Mucosa of descending colon (tissue), 3 donors: ENCODE results near the gene PSMB1. TPM values are rescaled to one million over a fixed set of nuclear protein-coding genes. Genes with fewer than 3 reads are reported as not detected.
"Not testable (repeated sequence)": the region's sequence is repeated elsewhere in the genome, so short reads cannot be mapped to it uniquely, and the experiment has no call there.

Experiments
- ATAC-seq: fragments of 200-7000 bp; cut with Tn5 transposase; one replicate; pipeline ENCODE4 v1.9.1; 2020; ENCODE audit warnings: mild to moderate bottlenecking, moderate library complexity
- DNase-seq, 3 donors: peaks; one replicate each; pipeline ENCODE4 v3.0.0-alpha.2; 2020
- H3K36me3 ChIP-seq: fragments of 200-600 bp; one replicate; pipeline ENCODE4 v1.8.0; 2021; ENCODE audit warnings: low read depth, mild to moderate bottlenecking
- H3K4me1 ChIP-seq: fragments of 200-600 bp; one replicate; pipeline ENCODE4 v1.8.0; 2021; ENCODE audit warnings: low read depth, mild to moderate bottlenecking
- H3K4me3 ChIP-seq: fragments of 200-600 bp; one replicate; pipeline ENCODE4 v1.8.0; 2021; ENCODE audit warnings: mild to moderate bottlenecking
- H3K9me3 ChIP-seq: fragments of 200-600 bp; one replicate; pipeline ENCODE4 v1.8.0; 2021; ENCODE audit warnings: mild to moderate bottlenecking
- CTCF ChIP-seq: fragments of 200-600 bp; IDR thresholded peaks from one replicate; pipeline ENCODE4 v1.8.0; 2022; ENCODE audit warnings: antibody characterized with exemption, mild to moderate bottlenecking
- intact Hi-C, 2 donors: fragments of 100-400 bp; cut with DNase I in 1 of 2; cut with micrococcal nuclease in 1 of 2; formaldehyde crosslinking; loops; one replicate each; pipeline versions ENCODE4 v1.11.0 to v1.11.1; 2022; cut with DNase I, micrococcal nuclease
- total RNA-seq, 3 donors: library from RNA; stranded (reverse); fragmentation: NEBNext Ultra II Directional in 2 of 3; extraction: Animal tissue kit (Norgen Biotek cat#: 25700) in 2 of 3; gene quantifications; one replicate each; pipeline versions ENCODE4 v1.2.1 to v1.2.4, GENCODE V29; 2021 to 2023
- donor health status: DM: no; HTN: no; CAD: no; lungs with moderate emphysema.
- donor health status: DM: no; HTN: no; CAD: no.
- donor health status: DM: no; HTN: yes; CAD: no.

The PSMB1 gene
- total RNA-seq, 3 donors from 2014 or later, result 107 to 150 (median 124) TPM

DNA sequence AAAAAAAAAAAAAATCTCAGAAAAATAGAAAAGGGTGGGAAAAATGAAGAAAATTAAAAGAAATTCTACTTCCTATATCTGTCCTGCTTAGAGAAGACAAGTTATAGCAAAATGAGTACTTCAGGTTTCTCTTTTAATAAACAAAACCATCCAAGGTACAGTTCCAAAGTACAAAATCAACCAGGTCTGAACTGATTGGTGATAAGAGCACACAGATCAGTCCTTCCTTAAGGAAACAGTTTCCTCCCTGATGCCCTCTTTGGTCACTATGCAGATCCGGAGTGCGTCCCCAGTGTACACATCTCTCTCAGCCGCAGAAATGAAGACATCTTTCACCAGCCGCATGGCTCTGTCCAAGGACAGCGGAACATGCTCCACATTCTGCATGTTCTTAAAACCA lies 18.1 kb downstream of the PSMB1 start:
- ATAC-seq, result peak; percentile 36

GRCh38 chr6:170533792-170534191 lies 19.3 kb downstream of the PSMB1 start:
- TF ChIP-seq CTCF, result no peak
- no peak overlapping the region for H3K4me3 ChIP-seq
- no peaks in the 10 kb centered on the region for H3K9me3 ChIP-seq
- DNase-seq (no peak), ATAC-seq (no peak)
- H3K36me3 ChIP-seq, result peaks cover 4% of the 10 kb centered on the region
- no peaks in the 10 kb centered on the region for H3K4me1 ChIP-seq
- intact Hi-C loops, result loop anchor here in 1 of 2 donors (5.0 kb wide), 1 partner anchor 701 kb away; no protein-coding TSS in a partner anchor

More for the DNA sequence above, 18.1 kb downstream of the PSMB1 start:
- Histone ChIP-seq H3K4me1 (no peaks in the 10 kb centered on the region), H3K9me3 (no peaks in the 10 kb centered on the region), H3K36me3 (peaks cover 4% of the 10 kb centered on the region), H3K4me3 (no peak overlapping the region)
- no peak for TF ChIP-seq CTCF
- no peak for DNase-seq
- intact Hi-C loops, result no loop called here

- DNase-seq (no peak), ATAC-seq (no peak)
- Histone ChIP-seq H3K9me3 (no peaks in the 10 kb centered on the region), H3K4me3 (no peak overlapping the region), H3K36me3 (peaks cover 4% of the 10 kb centered on the region), H3K4me1 (no peaks in the 10 kb centered on the region)
- intact Hi-C loops, result loop anchor here in 1 of 2 donors (5.0 kb wide), 1 partner anchor 701 kb away; no protein-coding TSS in a partner anchor
- TF ChIP-seq CTCF, result no peak
Observed at GRCh38 chr6:170532867-170533488, 20.1 kb downstream of the PSMB1 start.

GRCh38 chr6:170529839-170530469 lies 23.2 kb downstream of the PSMB1 start:
- ATAC-seq, result peak; percentile 88
- no peaks in the 10 kb centered on the region for H3K4me1 ChIP-seq
- H3K4me3 ChIP-seq, result no peak overlapping the region
- no peaks in the 10 kb centered on the region for H3K36me3 ChIP-seq
- peak; percentile 56 to 85 (median 75) for DNase-seq
- peak; percentile 46 for TF ChIP-seq CTCF
- intact Hi-C loops, result loop anchor here in 1 of 2 donors (5.0 kb wide), 1 partner anchor 698 kb away; no protein-coding TSS in a partner anchor
- no peaks in the 10 kb centered on the region for H3K9me3 ChIP-seq

DNA sequence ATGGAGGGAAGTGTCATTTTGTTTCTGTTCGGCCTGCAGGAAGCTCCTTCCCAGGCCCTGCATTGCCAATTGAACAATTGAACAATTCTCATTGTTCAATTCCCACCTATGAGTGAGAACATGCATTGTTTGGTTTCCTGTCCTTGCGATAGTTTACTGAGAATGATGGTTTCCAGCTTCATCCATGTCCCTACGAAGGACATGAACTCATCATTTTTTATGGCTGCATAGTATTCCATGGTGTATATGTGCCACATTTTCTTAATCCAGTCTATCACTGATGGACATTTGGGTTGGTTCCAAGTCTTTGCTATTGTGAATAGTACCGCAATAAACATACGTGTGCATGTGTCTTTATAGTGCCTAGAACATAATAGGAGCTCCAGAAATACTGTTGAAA lies 25.1 kb downstream of the PSMB1 start:
- H3K9me3 ChIP-seq, H3K4me1 ChIP-seq, intact Hi-C loops, DNase-seq, H3K4me3 ChIP-seq, ATAC-seq, H3K36me3 ChIP-seq: not testable (repeated sequence)

DNA sequence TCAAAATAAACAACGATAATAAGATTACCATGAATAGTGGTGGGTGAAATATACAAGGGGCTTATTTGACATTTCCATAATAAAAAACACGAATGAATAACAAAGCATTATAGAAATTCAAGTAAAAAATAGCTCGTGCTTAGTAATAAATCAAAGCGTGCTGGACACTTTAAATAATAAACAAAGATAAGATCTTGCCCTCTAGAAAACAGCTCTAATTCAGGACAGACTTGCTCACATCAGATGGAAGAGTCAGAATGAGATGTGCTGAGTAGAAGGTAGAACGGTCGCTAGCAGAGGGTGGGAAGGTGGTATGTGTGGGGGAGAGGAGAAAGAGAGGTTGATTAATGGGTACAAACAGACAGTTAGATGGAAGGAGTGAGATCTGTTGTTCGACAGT lies 27.3 kb downstream of the PSMB1 start:
- DNase-seq (no peak), ATAC-seq (no peak)
- Histone ChIP-seq H3K4me1 (no peaks in the 10 kb centered on the region), H3K9me3 (no peaks in the 10 kb centered on the region), H3K36me3 (no peaks in the 10 kb centered on the region), H3K4me3 (no peak overlapping the region)
- TF ChIP-seq CTCF, result no peak
- intact Hi-C loops, result no loop called here
